GM23248 (cell line): ENCODE measurements around the gene ATG2B. TPM values are rescaled to one million over a fixed set of nuclear protein-coding genes. Genes with fewer than 3 reads are reported as not detected.

Source experiments
- DNase-seq: peaks from one replicate; pipeline ENCODE4 v3.0.0-alpha.2; 2015
- H2AFZ ChIP-seq: fragments of 200-600 bp; sonication (generic); 2 replicates; pipeline ENCODE4 v1.6.1; 2016; ENCODE audit warnings: antibody characterized with exemption
- H3F3A ChIP-seq: fragments of 200-600 bp; sonication (generic); 2 replicates; pipeline ENCODE4 v1.6.1; 2016; ENCODE audit warnings: mild to moderate bottlenecking, antibody characterized with exemption, mixed run types; ENCODE audit not compliant: insufficient read depth
- H3K27ac ChIP-seq: fragments of 200-600 bp; sonication (generic); 2 replicates; pipeline ENCODE4 v1.5.1; 2016; ENCODE audit warnings: mild to moderate bottlenecking
- H3K27me3 ChIP-seq: fragments of 200-600 bp; sonication (generic); replicated peaks from 2 replicates; pipeline ENCODE4 v1.6.1; 2016; ENCODE audit warnings: mild to moderate bottlenecking; ENCODE audit not compliant: insufficient read depth
- H3K36me3 ChIP-seq: fragments of 200-600 bp; sonication (generic); 2 replicates; pipeline ENCODE4 v1.6.1; 2016; ENCODE audit warnings: low read depth, mild to moderate bottlenecking
- H3K4me1 ChIP-seq: fragments of 200-600 bp; sonication (generic); 2 replicates; pipeline ENCODE4 v1.6.1; 2016; ENCODE audit warnings: mild to moderate bottlenecking; ENCODE audit not compliant: insufficient read depth
- H3K4me2 ChIP-seq: fragments of 200-600 bp; sonication (generic); one replicate; pipeline ENCODE4 v1.6.1; 2016; ENCODE audit warnings: mild to moderate bottlenecking; ENCODE audit not compliant: unreplicated experiment
- H3K4me3 ChIP-seq: fragments of 200-600 bp; sonication (generic); 2 replicates; pipeline ENCODE4 v1.5.1; 2016; ENCODE audit warnings: mild to moderate bottlenecking
- H3K79me2 ChIP-seq: fragments of 200-600 bp; sonication (generic); 2 replicates; pipeline ENCODE4 v1.6.1; 2016; ENCODE audit warnings: mild to moderate bottlenecking; ENCODE audit not compliant: insufficient read depth
- H3K9ac ChIP-seq: fragments of 200-600 bp; sonication (generic); 2 replicates; pipeline ENCODE4 v1.6.1; 2016; ENCODE audit warnings: mild to moderate bottlenecking
- H3K9me2 ChIP-seq: fragments of 200-600 bp; sonication (generic); 2 replicates; pipeline ENCODE4 v1.6.1; 2016; ENCODE audit warnings: mixed run types, mild to moderate bottlenecking, moderate library complexity; ENCODE audit not compliant: insufficient read depth
- H3K9me3 ChIP-seq: fragments of 200-600 bp; sonication (generic); one replicate; pipeline ENCODE4 v1.6.1; 2017; ENCODE audit warnings: low read depth
- H4K20me1 ChIP-seq: fragments of 200-600 bp; sonication (generic); 2 replicates; pipeline ENCODE4 v1.6.0; 2016; ENCODE audit not compliant: insufficient read depth
- EZH2 ChIP-seq: fragments of 200-600 bp; sonication (generic); IDR thresholded peaks from 2 replicates; pipeline ENCODE4 v1.6.1; 2018; ENCODE audit warnings: antibody characterized with exemption, mild to moderate bottlenecking; ENCODE audit not compliant: insufficient read depth, poor library complexity, severe bottlenecking
- EZH2phosphoT487 ChIP-seq: fragments of 200-600 bp; sonication (generic); IDR thresholded peaks from 2 replicates; pipeline ENCODE4 v1.6.1; 2018; ENCODE audit warnings: antibody characterized with exemption, moderate library complexity, mild to moderate bottlenecking, low read depth; ENCODE audit not compliant: insufficient read depth
- WGBS, 2 experiments: methylation state at CpG; one replicate each; pipeline ENCODE4 v1.1.6; 2015 to 2017; ENCODE audit warnings: low lambda C conversion rate in 2 of 2, low coverage in 1 of 2; ENCODE audit errors: missing lambda C conversion rate in 2 of 2; 5-methylcytosine and 5-hydroxymethylcytosine counted together
- in situ Hi-C: fragments of 300-500 bp; cut with MboI; formaldehyde crosslinking; loops from 2 replicates; pipeline ENCODE4 v1.15.0; 2020
- polyA plus RNA-seq: library from polyadenylated mRNA; unstranded; fragments of >200 nt; fragmentation: Nextera tagmentation; extraction: Ambion mirVana; gene quantifications from 2 replicates; pipeline ENCODE4 v1.2.1, GENCODE V29; 2016
- total RNA-seq: library from RNA; depleted of rRNA; stranded (reverse); fragments of >200 nt; shearing (Covaris generic); gene quantifications from 2 replicates; pipeline ENCODE4 v1.2.3, GENCODE V29; 2014

The ATG2B gene
- total and polyA plus RNA-seq, 2 experiments from 2014 or later, result 2.9 to 10.7 TPM

DNA sequence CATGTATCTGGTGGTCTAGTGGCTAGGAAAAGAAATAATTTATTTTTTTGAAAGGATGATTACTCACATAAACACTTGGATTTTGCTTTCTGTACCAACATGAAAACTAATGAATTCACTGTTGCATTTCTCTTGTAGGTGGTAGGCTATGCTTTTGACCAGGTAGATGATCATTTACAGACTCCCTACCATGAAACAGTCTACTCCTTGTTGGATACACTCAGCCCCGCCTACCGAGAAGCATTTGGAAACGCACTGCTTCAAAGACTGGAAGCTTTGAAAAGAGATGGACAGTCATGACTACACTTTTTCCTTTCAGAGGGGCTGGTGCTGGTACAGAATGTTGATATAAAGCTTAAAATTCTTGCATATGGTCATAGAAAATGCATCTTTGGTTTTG is 22.2 kb upstream of the ATG2B start:
- in situ Hi-C loops, result no loop called here
- Histone ChIP-seq H3K4me2 (no peak overlapping the region), H3F3A (no peaks in the 10 kb centered on the region), H3K9ac (no peak overlapping the region), H2AFZ (no peak overlapping the region), H3K27me3 (no peaks in the 10 kb centered on the region), H3K4me1 (no peaks in the 10 kb centered on the region), H3K36me3 (peaks cover 13% of the 10 kb centered on the region), H3K27ac (no peak overlapping the region), H4K20me1 (no peaks in the 10 kb centered on the region), H3K4me3 (no peak overlapping the region), H3K9me3 (no peaks in the 10 kb centered on the region), H3K9me2 (no peaks in the 10 kb centered on the region), H3K79me2 (no peaks in the 10 kb centered on the region)
- no peak for DNase-seq
- TF ChIP-seq EZH2 (no peak), EZH2phosphoT487 (no peak)
- WGBS, 2 experiments, result 97 to 99% methylated on average over 3 of the region's 3 CpGs

DNA sequence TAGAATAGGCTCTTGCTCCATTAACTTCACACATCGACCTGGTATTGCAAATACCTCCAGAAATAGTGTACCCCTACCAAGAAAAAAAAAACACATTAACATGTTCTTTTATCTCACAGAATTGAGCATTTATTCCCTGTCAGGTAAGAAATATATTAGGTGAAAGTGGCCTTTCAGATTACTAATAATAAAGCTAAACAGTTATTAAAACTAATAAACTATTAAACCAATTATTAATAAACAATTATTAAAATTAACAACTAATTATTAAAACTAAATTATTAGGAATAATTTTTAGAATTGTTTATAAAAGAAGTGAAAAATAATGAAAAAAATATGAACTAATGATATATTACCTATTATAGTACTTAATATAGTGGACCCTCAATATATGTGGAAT is 21.6 kb upstream of the ATG2B start:
- Histone ChIP-seq H3K27ac (no peak overlapping the region), H3K9me2 (no peaks in the 10 kb centered on the region), H3K79me2 (no peaks in the 10 kb centered on the region), H3K9ac (no peak overlapping the region), H3K4me3 (no peak overlapping the region), H3K36me3 (peaks cover 13% of the 10 kb centered on the region), H4K20me1 (no peaks in the 10 kb centered on the region), H3K4me2 (no peak overlapping the region), H3K27me3 (no peaks in the 10 kb centered on the region), H3F3A (no peaks in the 10 kb centered on the region), H2AFZ (no peak overlapping the region), H3K4me1 (no peaks in the 10 kb centered on the region), H3K9me3 (no peaks in the 10 kb centered on the region)
- in situ Hi-C loops, result no loop called here
- 0 to 5% methylated on average over 1 of the region's 1 CpG for WGBS, 2 experiments
- DNase-seq, result no peak
- TF ChIP-seq EZH2phosphoT487, result no peak

DNA sequence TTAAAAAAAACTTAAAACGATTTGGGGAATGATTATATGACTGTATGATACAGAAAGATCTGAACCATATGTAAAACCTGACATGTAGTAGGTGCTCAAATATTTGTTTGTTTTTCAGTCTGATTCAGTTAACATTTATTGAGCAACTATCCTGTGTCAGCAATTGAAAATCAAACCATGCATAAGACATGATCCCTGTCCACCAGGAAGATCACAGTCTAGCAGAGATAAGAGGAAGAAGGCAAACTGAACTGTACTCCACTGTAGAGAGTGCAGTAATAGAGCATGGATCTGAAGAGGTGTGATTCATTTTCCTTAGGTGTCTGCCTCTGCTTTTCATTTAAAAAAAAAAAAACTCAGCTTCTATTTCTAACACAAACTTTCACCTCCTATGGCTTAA is 20.9 kb upstream of the ATG2B start:
- in situ Hi-C loops, result no loop called here

DNA sequence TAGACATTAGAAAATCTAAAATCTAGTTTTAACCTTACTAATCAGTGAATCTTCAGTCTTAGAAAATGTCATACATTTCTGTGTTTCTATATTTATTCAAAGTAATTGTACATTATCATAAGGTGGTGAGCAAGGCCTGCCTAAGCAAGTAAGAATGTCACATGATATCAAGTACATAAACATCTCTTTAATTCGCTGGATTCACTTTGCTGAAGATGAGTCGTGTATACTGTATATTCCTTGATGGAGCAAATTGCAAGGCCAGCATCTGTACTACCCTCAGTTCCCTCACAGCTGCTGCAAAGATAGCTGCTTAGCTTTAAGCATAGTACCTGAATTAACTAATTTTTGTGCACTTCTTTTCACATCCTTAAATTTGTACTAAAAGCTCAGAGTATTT is 20.3 kb upstream of the ATG2B start:
- Histone ChIP-seq H3K79me2 (no peaks in the 10 kb centered on the region), H3K4me3 (no peak overlapping the region), H3K4me1 (no peaks in the 10 kb centered on the region), H3K9me3 (no peaks in the 10 kb centered on the region), H3K4me2 (no peak overlapping the region), H4K20me1 (no peaks in the 10 kb centered on the region), H3K27ac (no peak overlapping the region), H3K27me3 (no peaks in the 10 kb centered on the region), H3F3A (no peaks in the 10 kb centered on the region), H3K9me2 (no peaks in the 10 kb centered on the region), H3K36me3 (peaks cover 13% of the 10 kb centered on the region), H2AFZ (no peak overlapping the region), H3K9ac (no peak overlapping the region)
- peak; percentile 6 for DNase-seq
- in situ Hi-C loops, result no loop called here
- WGBS, 2 experiments, result 75 to 78% methylated on average over 2 of the region's 2 CpGs
- TF ChIP-seq EZH2phosphoT487 (no peak), EZH2 (no peak)

More for the DNA sequence above, 20.9 kb upstream of the ATG2B start:
- WGBS, 2 experiments, result 78 to 91% methylated on average over 1 of the region's 1 CpG
- Histone ChIP-seq H3F3A (no peaks in the 10 kb centered on the region), H3K27me3 (no peaks in the 10 kb centered on the region), H3K9ac (no peak overlapping the region), H4K20me1 (no peaks in the 10 kb centered on the region), H3K4me1 (no peaks in the 10 kb centered on the region), H3K36me3 (peaks cover 13% of the 10 kb centered on the region), H3K9me3 (no peaks in the 10 kb centered on the region), H2AFZ (no peak overlapping the region), H3K79me2 (no peaks in the 10 kb centered on the region), H3K27ac (no peak overlapping the region), H3K4me3 (no peak overlapping the region), H3K9me2 (no peaks in the 10 kb centered on the region), H3K4me2 (no peak overlapping the region)
- DNase-seq, result no peak
- TF ChIP-seq EZH2 (no peak), EZH2phosphoT487 (no peak)

DNA sequence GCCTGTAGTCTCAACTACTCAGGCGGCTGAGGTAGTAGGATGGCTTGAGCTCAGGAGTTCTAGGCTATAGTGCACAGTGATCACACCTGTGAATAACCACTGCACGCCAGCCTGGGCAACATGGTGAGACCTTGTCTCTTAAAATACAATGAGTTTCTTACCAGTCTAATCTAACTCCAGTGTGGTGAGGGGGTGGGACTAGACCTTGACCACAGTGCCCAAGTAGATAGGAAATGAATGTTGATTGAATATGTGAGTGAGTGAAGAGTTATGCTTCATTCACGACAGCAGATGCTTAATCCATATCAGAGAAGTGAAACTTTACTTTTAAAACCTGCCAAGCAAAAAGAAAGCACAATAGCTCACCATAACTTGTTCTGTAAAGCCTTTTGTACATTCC is 17.6 kb upstream of the ATG2B start:
- Histone ChIP-seq H3K9me2 (no peaks in the 10 kb centered on the region), H3K9me3 (no peaks in the 10 kb centered on the region), H3K4me3 (no peak overlapping the region), H3K27ac (no peak overlapping the region), H3K4me1 (no peaks in the 10 kb centered on the region), H3K27me3 (no peaks in the 10 kb centered on the region), H3K79me2 (0 out of 2 replicates have a peak, but pooled peaks cover 7% of the 10 kb centered on the region), H3K9ac (no peak overlapping the region), H4K20me1 (0 out of 2 replicates have a peak, but pooled peaks cover 3% of the 10 kb centered on the region), H3K36me3 (peaks cover 11% of the 10 kb centered on the region), H3F3A (no peaks in the 10 kb centered on the region), H2AFZ (no peak overlapping the region), H3K4me2 (no peak overlapping the region)
- TF ChIP-seq EZH2phosphoT487 (no peak), EZH2 (no peak)
- 93 to 94% methylated on average over 3 of the region's 3 CpGs for WGBS, 2 experiments
- DNase-seq, result no peak
- in situ Hi-C loops, result no loop called here
